GM21786 (cell line): ENCODE data around the gene CAPN11.
"Not testable (repeated sequence)": the region's sequence is repeated elsewhere in the genome, so short reads cannot be mapped to it uniquely, and the experiment has no call there.

Source experiments
- ATAC-seq: cut with Tn5 transposase; IDR thresholded peaks from one replicate; pipeline ENCODE4 v1.9.1; 2021; ENCODE audit not compliant: unreplicated experiment

Gene CAPN11

GRCh38 chr6:44225579-44226325 lies 67.1 kb downstream of the CAPN11 start:
- ATAC-seq: no peak

GRCh38 chr6:44226368-44227147 lies 67.9 kb downstream of the CAPN11 start:
- no peak for ATAC-seq

- no peak for ATAC-seq
Observed at GRCh38 chr6:44227148-44227793, 68.7 kb downstream of the CAPN11 start.

GRCh38 chr6:44228031-44228430 lies 69.4 kb downstream of the CAPN11 start:
- ATAC-seq: no peak

GRCh38 chr6:44228433-44228832 lies 69.8 kb downstream of the CAPN11 start:
- no peak for ATAC-seq

GRCh38 chr6:44228836-44229235 lies 70.2 kb downstream of the CAPN11 start:
- no peak for ATAC-seq

- ATAC-seq: no peak
Observed at GRCh38 chr6:44229376-44230033, 70.9 kb downstream of the CAPN11 start.

GRCh38 chr6:44230034-44230675 lies 71.5 kb downstream of the CAPN11 start:
- ATAC-seq: no peak

- ATAC-seq: not testable (repeated sequence)
Observed at GRCh38 chr6:44231426-44231825, 72.8 kb downstream of the CAPN11 start.

GRCh38 chr6:44232676-44233566 lies 74.3 kb downstream of the CAPN11 start:
- ATAC-seq: no peak

GRCh38 chr6:44233567-44234100 lies 75.0 kb downstream of the CAPN11 start:
- no peak for ATAC-seq
